Pancreas (tissue), 10 donors: ENCODE measurements around the gene LPIN3. TPM values are rescaled to one million over a fixed set of nuclear protein-coding genes. Genes with fewer than 3 reads are reported as not detected.

Source experiments
- ATAC-seq, 4 donors: fragments of 200-7000 bp; cut with Tn5 transposase; one replicate each; pipeline versions ENCODE4 v1.8.0 to v1.9.1; 2020; ENCODE audit warnings: mild to moderate bottlenecking in 4 of 4, moderate library complexity in 4 of 4
- DNase-seq, 6 donors: peaks; one replicate each; pipeline ENCODE4 v3.0.0-alpha.2; 2020
- FAIRE-seq: peaks from 2 replicates; lab custom pipeline; 2012; peaks lifted over from hg19 to GRCh38; lab: Jason Lieb, UNC
- H3K27ac ChIP-seq, 4 donors: fragments of 200-600 bp; sonication (generic); 1 replicate in 3 of 4; 2 replicates in 1 of 4; pipeline versions ENCODE4 v1.5.0 to v1.8.0; 2020
- H3K27me3 ChIP-seq, 4 donors: fragments of 200-600 bp; one replicate each; pipeline ENCODE4 v1.8.0; 2021
- H3K36me3 ChIP-seq, 3 donors: fragments of 200-600 bp; sonication (generic) in 1 of 3; one replicate each; pipeline versions ENCODE4 v1.5.0 to v1.8.0; 2020 to 2021
- H3K4me1 ChIP-seq, 3 donors: fragments of 200-600 bp; one replicate each; pipeline ENCODE4 v1.8.0; 2021
- H3K4me3 ChIP-seq, 4 donors: fragments of 200-600 bp; sonication (generic) in 2 of 4; one replicate each; pipeline versions ENCODE4 v1.5.0 to v1.8.0; 2020 to 2021
- H3K9me3 ChIP-seq, 4 donors: fragments of 200-600 bp; one replicate each; pipeline ENCODE4 v1.8.0; 2021
- WGBS, 2 donors: extraction: QIAGEN DNeasy Blood & Tissue Kit; methylation state at CpG; one replicate each; pipeline ENCODE4 v1.1.7; 2013; 5-methylcytosine and 5-hydroxymethylcytosine counted together
- intact Hi-C, 3 donors: fragments of 100-400 bp; cut with DNase I; formaldehyde crosslinking; loops; one replicate each; pipeline versions ENCODE4 v1.11.1 to v1.14.2; 2022
- polyA plus RNA-seq, 2 donors: library from polyadenylated mRNA; stranded (reverse); fragments of 200-250 nt; gene quantifications; one replicate each; pipeline ENCODE4 v1.2.3, GENCODE V29; 2013
- total RNA-seq, 6 donors: library from RNA; stranded (reverse); fragmentation: NEBNext Ultra II Directional in 4 of 6; extraction: Animal tissue kit (Norgen Biotek cat#: 25700) in 4 of 6; gene quantifications; one replicate each; pipeline versions ENCODE4 v1.2.1 to v1.2.4, GENCODE V29; 2021 to 2023
- TF ChIP-seq, protein P1 (sequence below), 4 donors: fragments of 200-600 bp; sonication (generic) in 3 of 4; IDR thresholded peaks; one replicate each; pipeline versions ENCODE4 v1.5.0 to v1.8.0; 2021; ENCODE audit warnings: antibody characterized with exemption in 4 of 4
- donor health status: healthy with polysubstance abuse.
- donor health status: DM: no; HTN: no; CAD: no; lungs with moderate emphysema.
- donor health status: DM: no; HTN: no; CAD: no.
- donor health status: control.
- donor health status: control.
- donor health status: Bipolar disorder and iron deficiency.
- donor health status: DM: yes; HTN: yes; CAD: no.
- donor health status: DM: no; HTN: no; CAD: no.
- donor health status: DM: no; HTN: no; CAD: no.
- donor health status: DM: yes; HTN: yes; CAD: no.

The LPIN3 gene
- total and polyA plus RNA-seq, 8 donors, result 3.9 to 47.5 (median 8.6) TPM

GRCh38 chr20:41373251-41373783 is 32.7 kb downstream of the LPIN3 start:
- ATAC-seq (no peak), DNase-seq (no peak)
- 66 to 71% methylated on average over 11 of the region's 11 CpGs for WGBS, 2 donors

GRCh38 chr20:41373931-41374920 is 33.6 kb downstream of the LPIN3 start:
- WGBS, 2 donors, result 75 to 85% methylated on average over 9 of the region's 9 CpGs
- H3K4me3 ChIP-seq, result no peak overlapping the region
- no peaks in the 10 kb centered on the region for H3K36me3 ChIP-seq
- TF ChIP-seq, protein P1, sequence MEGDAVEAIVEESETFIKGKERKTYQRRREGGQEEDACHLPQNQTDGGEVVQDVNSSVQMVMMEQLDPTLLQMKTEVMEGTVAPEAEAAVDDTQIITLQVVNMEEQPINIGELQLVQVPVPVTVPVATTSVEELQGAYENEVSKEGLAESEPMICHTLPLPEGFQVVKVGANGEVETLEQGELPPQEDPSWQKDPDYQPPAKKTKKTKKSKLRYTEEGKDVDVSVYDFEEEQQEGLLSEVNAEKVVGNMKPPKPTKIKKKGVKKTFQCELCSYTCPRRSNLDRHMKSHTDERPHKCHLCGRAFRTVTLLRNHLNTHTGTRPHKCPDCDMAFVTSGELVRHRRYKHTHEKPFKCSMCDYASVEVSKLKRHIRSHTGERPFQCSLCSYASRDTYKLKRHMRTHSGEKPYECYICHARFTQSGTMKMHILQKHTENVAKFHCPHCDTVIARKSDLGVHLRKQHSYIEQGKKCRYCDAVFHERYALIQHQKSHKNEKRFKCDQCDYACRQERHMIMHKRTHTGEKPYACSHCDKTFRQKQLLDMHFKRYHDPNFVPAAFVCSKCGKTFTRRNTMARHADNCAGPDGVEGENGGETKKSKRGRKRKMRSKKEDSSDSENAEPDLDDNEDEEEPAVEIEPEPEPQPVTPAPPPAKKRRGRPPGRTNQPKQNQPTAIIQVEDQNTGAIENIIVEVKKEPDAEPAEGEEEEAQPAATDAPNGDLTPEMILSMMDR (IDR thresholded peaks at IDR 0.05), result no peak
- no peak overlapping the region for H3K27ac ChIP-seq
- ATAC-seq (no peak), DNase-seq (no peak), FAIRE-seq (no peak)
- H3K9me3 ChIP-seq, result no peaks in the 10 kb centered on the region
- intact Hi-C loops, result no loop called here
- no peaks in the 10 kb centered on the region for H3K4me1 ChIP-seq
- no peaks in the 10 kb centered on the region for H3K27me3 ChIP-seq

More at GRCh38 chr20:41373251-41373783, 32.7 kb downstream of the LPIN3 start:
- Histone ChIP-seq H3K27me3 (no peaks in the 10 kb centered on the region), H3K4me1 (no peaks in the 10 kb centered on the region), H3K4me3 (no peak overlapping the region), H3K36me3 (no peaks in the 10 kb centered on the region), H3K9me3 (no peaks in the 10 kb centered on the region), H3K27ac (no peak overlapping the region)
- no peak for FAIRE-seq
- intact Hi-C loops, result no loop called here
- TF ChIP-seq, protein P1 (IDR thresholded peaks at IDR 0.05), result no peak

DNA sequence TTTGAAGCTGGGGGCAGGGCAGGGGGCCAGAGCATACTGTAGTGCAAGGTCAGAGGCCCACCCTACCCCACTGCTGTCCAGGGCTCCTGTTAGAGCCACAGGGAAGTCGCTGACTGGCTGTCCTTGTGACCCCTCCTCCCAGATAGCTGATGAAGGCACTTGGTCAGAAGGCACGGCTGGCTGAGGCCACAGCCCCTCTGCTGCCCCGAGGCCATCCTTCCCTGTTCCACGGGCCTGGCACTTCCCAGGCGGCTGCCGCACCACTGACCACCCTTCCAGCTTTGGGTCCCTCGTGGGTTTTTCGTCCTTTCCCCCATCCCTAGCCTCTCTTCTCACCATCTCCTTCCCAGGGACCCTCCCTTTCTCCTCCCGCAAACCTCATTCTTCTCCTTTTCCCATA is 35.2 kb downstream of the LPIN3 start:
- Histone ChIP-seq H3K36me3 (no peaks in the 10 kb centered on the region), H3K27me3 (no peaks in the 10 kb centered on the region), H3K9me3 (no peaks in the 10 kb centered on the region), H3K27ac (no peak overlapping the region), H3K4me1 (no peaks in the 10 kb centered on the region), H3K4me3 (no peak overlapping the region)
- no peak for DNase-seq
- WGBS, 2 donors, result 77 to 78% methylated on average over 9 of the region's 9 CpGs
- no peak for FAIRE-seq
- intact Hi-C loops, result no loop called here
- TF ChIP-seq, protein P1 (IDR thresholded peaks at IDR 0.05), result no peak
- ATAC-seq, result no peak

GRCh38 chr20:41376349-41376748 is 35.7 kb downstream of the LPIN3 start:
- FAIRE-seq, result no peak
- DNase-seq, result no peak
- 79 to 86% methylated on average over 5 of the region's 5 CpGs for WGBS, 2 donors

More at GRCh38 chr20:41376349-41376748, 35.7 kb downstream of the LPIN3 start:
- no peaks in the 10 kb centered on the region for H3K9me3 ChIP-seq
- H3K27me3 ChIP-seq, result no peaks in the 10 kb centered on the region
- H3K36me3 ChIP-seq, result no peaks in the 10 kb centered on the region
- no peak for ATAC-seq
- H3K27ac ChIP-seq, result no peak overlapping the region
- intact Hi-C loops, result no loop called here
- no peak overlapping the region for H3K4me3 ChIP-seq
- TF ChIP-seq, protein P1 (IDR thresholded peaks at IDR 0.05), result no peak
- no peaks in the 10 kb centered on the region for H3K4me1 ChIP-seq
